ENCODE data around the gene LEPROT. TPM values are rescaled to one million over a fixed set of nuclear protein-coding genes. Genes with fewer than 3 reads are reported as not detected.

Gene LEPROT
- total RNA-seq, 1 donor from 2014 or later: 54.5 TPM

- Mint-ChIP-seq H3K27ac (no peak overlapping the region), H3K4me1 (ENCODE audit: low read depth) (peaks cover 4% of the 10 kb centered on the region), H3K36me3 (ENCODE audit: insufficient read depth) (peaks cover 24% of the 10 kb centered on the region), H3K4me3 (ENCODE audit: low read depth) (no peak overlapping the region), H3K27me3 (no peaks in the 10 kb centered on the region), H3K9me3 (ENCODE audit: low read depth) (no peaks in the 10 kb centered on the region)
- TF ChIP-seq CTCF (IDR thresholded peaks at IDR 0.05; ENCODE audit: unreplicated experiment): no peak
- DNase-seq (ENCODE audit: low spot score, unreplicated experiment): no peak
Measured at GRCh38 chr1:65424573-65424889, 4.1 kb downstream of the LEPROT start.

GRCh38 chr1:65425006-65425405, 4.5 kb downstream of the LEPROT start:
- Mint-ChIP-seq H3K27ac (no peak overlapping the region), H3K27me3 (no peaks in the 10 kb centered on the region), H3K4me1 (ENCODE audit: low read depth) (no peaks in the 10 kb centered on the region), H3K9me3 (ENCODE audit: low read depth) (no peaks in the 10 kb centered on the region), H3K36me3 (ENCODE audit: insufficient read depth) (peaks cover 24% of the 10 kb centered on the region), H3K4me3 (ENCODE audit: low read depth) (no peak overlapping the region)
- DNase-seq (ENCODE audit: low spot score, unreplicated experiment): no peak
- no peak for TF ChIP-seq CTCF (IDR thresholded peaks at IDR 0.05; ENCODE audit: unreplicated experiment)

GRCh38 chr1:65425697-65426096, 5.2 kb downstream of the LEPROT start:
- Mint-ChIP-seq H3K4me1 (ENCODE audit: low read depth) (no peaks in the 10 kb centered on the region), H3K36me3 (ENCODE audit: insufficient read depth) (peaks cover 24% of the 10 kb centered on the region), H3K27me3 (no peaks in the 10 kb centered on the region), H3K4me3 (ENCODE audit: low read depth) (no peak overlapping the region), H3K9me3 (ENCODE audit: low read depth) (no peaks in the 10 kb centered on the region), H3K27ac (no peak overlapping the region)
- no peak for DNase-seq (ENCODE audit: low spot score, unreplicated experiment)
- no peak for TF ChIP-seq CTCF (IDR thresholded peaks at IDR 0.05; ENCODE audit: unreplicated experiment)

GRCh38 chr1:65429078-65429477, 8.6 kb downstream of the LEPROT start:
- no peaks in the 10 kb centered on the region for H3K4me1 Mint-ChIP-seq (ENCODE audit: low read depth)
- H3K9me3 Mint-ChIP-seq (ENCODE audit: low read depth): no peaks in the 10 kb centered on the region
- peaks cover 21% of the 10 kb centered on the region for H3K36me3 Mint-ChIP-seq (ENCODE audit: insufficient read depth)
- H3K4me3 Mint-ChIP-seq (ENCODE audit: low read depth): no peak overlapping the region
- TF ChIP-seq CTCF (IDR thresholded peaks at IDR 0.05; ENCODE audit: unreplicated experiment): no peak
- DNase-seq (ENCODE audit: low spot score, unreplicated experiment): no peak
- H3K27me3 Mint-ChIP-seq: no peaks in the 10 kb centered on the region
- no peak overlapping the region for H3K27ac Mint-ChIP-seq

- Mint-ChIP-seq H3K27ac (no peak overlapping the region), H3K4me3 (ENCODE audit: low read depth) (no peak overlapping the region), H3K9me3 (ENCODE audit: low read depth) (no peaks in the 10 kb centered on the region), H3K4me1 (ENCODE audit: low read depth) (no peaks in the 10 kb centered on the region), H3K27me3 (no peaks in the 10 kb centered on the region), H3K36me3 (ENCODE audit: insufficient read depth) (peaks cover 23% of the 10 kb centered on the region)
- TF ChIP-seq CTCF (IDR thresholded peaks at IDR 0.05; ENCODE audit: unreplicated experiment): no peak
- DNase-seq (ENCODE audit: low spot score, unreplicated experiment): no peak
Measured at GRCh38 chr1:65429806-65430205, 9.3 kb downstream of the LEPROT start.
